CD1c-positive myeloid dendritic cell (primary cell): ENCODE results near the gene PTPMT1.

Experiments used
- DNase-seq: peaks from one replicate; pipeline ENCODE4 v3.0.0-alpha.2; 2016; ENCODE audit errors: extremely low spot score

Gene PTPMT1

DNA sequence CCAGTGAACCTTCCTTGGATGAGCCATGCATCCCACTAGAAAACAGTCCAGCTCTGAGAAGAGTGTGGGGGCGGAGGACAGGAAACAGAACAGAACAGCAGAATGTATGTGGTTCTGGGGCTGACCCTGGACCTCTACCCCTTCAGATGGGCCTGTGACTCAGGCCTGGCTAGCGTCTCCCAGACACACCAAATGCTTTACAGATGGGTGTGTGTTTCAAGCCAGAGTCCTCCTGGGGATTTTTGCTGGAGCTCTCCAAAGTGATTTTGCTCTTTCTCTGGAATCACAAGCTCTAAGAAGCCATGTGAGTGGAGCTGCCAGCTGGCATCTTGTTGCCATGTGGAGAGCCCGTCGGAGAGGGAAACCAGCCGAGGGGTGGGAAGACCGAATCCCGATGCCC, 42.0 kb downstream of the PTPMT1 start:
- no peak for DNase-seq

DNA sequence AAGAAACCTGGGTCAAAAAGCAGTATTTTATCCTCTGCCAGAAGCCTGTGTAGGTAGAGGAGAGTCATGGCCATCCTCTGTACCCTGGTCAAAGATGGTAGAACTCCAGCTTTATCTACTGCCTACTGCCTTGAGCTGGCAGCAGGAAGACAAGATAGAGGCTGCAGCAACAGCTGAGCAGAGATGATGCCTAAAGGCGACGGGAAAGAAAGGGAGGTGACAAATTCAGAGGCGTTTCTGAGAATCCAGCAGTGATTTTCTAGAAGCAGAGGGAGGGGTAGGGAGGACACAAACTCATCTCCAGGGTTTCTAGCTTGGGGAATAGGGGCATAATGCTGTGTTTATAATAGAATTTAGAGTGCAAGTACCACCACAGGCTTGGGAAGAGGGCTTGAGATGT, 44.3 kb downstream of the PTPMT1 start:
- no peak for DNase-seq

- DNase-seq, result peak; percentile 61
These were observed 46.0 kb downstream of the PTPMT1 start for GRCh38 chr11:47611348-47611794.

DNA sequence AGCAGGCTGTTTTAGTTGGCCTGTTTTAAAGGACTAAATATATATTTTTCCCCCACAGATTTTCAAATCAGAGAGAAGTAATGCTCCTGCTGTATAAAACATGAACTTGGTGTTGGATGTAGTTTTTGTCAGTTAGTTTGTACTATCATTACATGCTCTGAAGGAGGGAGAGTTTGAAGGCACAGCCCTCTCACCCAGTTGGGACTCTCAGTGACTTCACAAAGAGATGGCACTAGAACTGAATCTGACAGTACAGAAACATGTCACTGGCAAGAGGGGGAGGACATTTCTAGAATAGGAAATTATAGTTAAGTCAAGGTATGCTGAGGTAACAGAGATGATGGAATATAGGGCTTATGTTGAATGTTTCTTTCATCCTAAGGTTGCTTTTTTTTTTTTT, 49.9 kb downstream of the PTPMT1 start:
- no peak for DNase-seq

- DNase-seq, result peak; percentile 57
These were observed 51.5 kb downstream of the PTPMT1 start for GRCh38 chr11:47616726-47617416.

- DNase-seq, result no peak
These were observed 52.0 kb downstream of the PTPMT1 start for GRCh38 chr11:47617417-47617809.

GRCh38 chr11:47620836-47621378, 55.5 kb downstream of the PTPMT1 start:
- DNase-seq, result no peak
